Measurements from ENCODE around the gene GCC1.
"Not testable (repeated sequence)": the region's sequence is repeated elsewhere in the genome, so short reads cannot be mapped to it uniquely, and the experiment has no call there.

The GCC1 gene

DNA sequence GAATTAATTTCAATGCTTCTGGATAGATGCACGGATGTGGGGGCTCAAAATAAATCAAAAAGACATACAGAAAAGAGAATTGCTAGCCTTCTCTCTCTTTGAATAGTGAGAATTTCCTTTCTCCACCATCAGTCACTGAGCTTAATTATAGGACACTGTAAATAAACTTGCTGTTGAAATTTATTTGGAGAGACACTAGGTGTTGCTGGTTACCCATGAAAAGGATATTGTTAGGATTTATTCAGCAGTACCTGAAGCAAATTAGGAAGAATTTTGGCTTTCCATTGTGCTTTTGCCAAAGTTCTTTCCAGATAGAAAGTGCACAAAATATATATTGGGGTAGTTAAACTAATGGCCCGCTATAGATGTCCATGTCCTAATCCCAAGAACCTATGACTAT is 27.6 kb downstream of the GCC1 start:
- DNase-seq: no peak

DNA sequence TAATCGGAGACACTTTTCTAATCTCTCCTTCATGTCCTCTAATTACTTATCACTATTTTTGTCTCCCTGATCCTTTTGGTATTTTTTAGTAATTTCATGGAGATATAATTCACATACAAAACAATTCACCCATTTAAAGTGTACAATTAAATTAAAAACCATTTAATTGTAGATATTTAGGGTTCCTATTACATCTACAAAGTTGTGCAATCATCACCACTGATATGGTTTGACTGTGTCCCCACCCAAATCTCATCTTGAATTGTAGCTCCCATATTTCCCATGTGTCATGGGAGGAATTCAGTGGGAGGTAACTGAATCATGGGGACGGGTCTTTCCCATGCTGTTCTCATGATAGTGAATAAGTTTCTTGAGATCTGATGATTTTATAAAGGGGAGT is 29.0 kb downstream of the GCC1 start:
- TF ChIP-seq, protein P1, sequence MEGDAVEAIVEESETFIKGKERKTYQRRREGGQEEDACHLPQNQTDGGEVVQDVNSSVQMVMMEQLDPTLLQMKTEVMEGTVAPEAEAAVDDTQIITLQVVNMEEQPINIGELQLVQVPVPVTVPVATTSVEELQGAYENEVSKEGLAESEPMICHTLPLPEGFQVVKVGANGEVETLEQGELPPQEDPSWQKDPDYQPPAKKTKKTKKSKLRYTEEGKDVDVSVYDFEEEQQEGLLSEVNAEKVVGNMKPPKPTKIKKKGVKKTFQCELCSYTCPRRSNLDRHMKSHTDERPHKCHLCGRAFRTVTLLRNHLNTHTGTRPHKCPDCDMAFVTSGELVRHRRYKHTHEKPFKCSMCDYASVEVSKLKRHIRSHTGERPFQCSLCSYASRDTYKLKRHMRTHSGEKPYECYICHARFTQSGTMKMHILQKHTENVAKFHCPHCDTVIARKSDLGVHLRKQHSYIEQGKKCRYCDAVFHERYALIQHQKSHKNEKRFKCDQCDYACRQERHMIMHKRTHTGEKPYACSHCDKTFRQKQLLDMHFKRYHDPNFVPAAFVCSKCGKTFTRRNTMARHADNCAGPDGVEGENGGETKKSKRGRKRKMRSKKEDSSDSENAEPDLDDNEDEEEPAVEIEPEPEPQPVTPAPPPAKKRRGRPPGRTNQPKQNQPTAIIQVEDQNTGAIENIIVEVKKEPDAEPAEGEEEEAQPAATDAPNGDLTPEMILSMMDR (IDR thresholded peaks at IDR 0.05): no peak
- peaks cover 16% of the 10 kb centered on the region for H3K27me3 Mint-ChIP-seq (ENCODE audit: low read depth, poor library complexity)
- no peaks in the 10 kb centered on the region for H3K4me1 Mint-ChIP-seq
- H3K9me3 Mint-ChIP-seq: peaks cover 5% of the 10 kb centered on the region
- no peaks in the 10 kb centered on the region for H3K36me3 Mint-ChIP-seq (ENCODE audit: low read depth)
- H3K27ac Mint-ChIP-seq: no peak overlapping the region
- H3K4me3 Mint-ChIP-seq: no peak overlapping the region
- no peak for DNase-seq

More for the DNA sequence above, 27.6 kb downstream of the GCC1 start:
- Mint-ChIP-seq H3K9me3 (peaks cover 5% of the 10 kb centered on the region), H3K4me1 (no peaks in the 10 kb centered on the region), H3K36me3 (ENCODE audit: low read depth) (no peaks in the 10 kb centered on the region), H3K27me3 (ENCODE audit: low read depth, poor library complexity) (peaks cover 12% of the 10 kb centered on the region), H3K4me3 (no peak overlapping the region), H3K27ac (no peak overlapping the region)
- TF ChIP-seq, protein P1 (IDR thresholded peaks at IDR 0.05): no peak

DNA sequence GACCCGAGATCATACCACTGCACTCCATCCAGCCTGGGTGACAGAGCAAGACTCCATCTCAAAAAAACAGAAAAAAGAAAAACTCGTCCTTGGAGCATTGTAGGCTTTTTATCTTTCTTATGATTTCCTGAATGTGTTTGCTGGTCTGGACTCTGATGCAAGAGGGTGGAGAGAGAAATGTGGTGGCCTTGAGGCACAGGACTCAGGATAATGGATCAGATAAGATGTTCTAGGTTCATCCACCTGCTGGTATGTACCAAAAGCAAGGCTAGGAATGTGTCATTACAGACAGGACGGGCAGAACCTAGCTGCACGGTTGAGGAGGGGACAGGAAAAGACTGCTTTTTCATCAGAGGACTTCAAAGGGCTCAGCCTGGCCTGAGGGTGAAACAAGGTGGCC is 33.5 kb downstream of the GCC1 start:
- H3K27ac Mint-ChIP-seq: no peak overlapping the region
- H3K4me1 Mint-ChIP-seq: no peaks in the 10 kb centered on the region
- no peaks in the 10 kb centered on the region for H3K36me3 Mint-ChIP-seq (ENCODE audit: low read depth)
- H3K4me3 Mint-ChIP-seq: no peak overlapping the region
- H3K27me3 Mint-ChIP-seq (ENCODE audit: low read depth, poor library complexity): peaks cover 14% of the 10 kb centered on the region
- peaks cover 8% of the 10 kb centered on the region for H3K9me3 Mint-ChIP-seq
- DNase-seq: no peak
- TF ChIP-seq, protein P1 (IDR thresholded peaks at IDR 0.05): no peak

DNA sequence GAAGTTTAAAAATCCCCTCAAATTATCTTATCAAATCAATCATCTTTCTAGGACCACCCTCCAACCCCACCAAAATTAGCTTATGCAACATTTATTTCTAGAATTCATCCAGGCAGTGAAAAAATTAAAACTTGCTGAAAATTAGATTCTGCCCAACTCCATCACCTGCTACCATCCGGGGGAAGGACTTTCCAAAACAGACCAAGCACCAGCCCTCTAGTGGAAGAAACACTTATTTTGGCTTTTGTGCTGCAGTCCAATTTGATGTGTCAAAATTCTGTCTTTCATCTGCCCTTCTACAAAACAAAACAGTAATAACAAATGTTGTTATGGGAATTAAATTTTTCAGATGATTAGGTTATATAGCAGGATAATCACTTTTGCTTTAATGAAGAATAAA is 35.1 kb downstream of the GCC1 start:
- Mint-ChIP-seq H3K36me3 (ENCODE audit: low read depth) (no peaks in the 10 kb centered on the region), H3K27me3 (ENCODE audit: low read depth, poor library complexity) (peaks cover 12% of the 10 kb centered on the region)
- TF ChIP-seq, protein P1 (IDR thresholded peaks at IDR 0.05): peak; percentile 7

DNA sequence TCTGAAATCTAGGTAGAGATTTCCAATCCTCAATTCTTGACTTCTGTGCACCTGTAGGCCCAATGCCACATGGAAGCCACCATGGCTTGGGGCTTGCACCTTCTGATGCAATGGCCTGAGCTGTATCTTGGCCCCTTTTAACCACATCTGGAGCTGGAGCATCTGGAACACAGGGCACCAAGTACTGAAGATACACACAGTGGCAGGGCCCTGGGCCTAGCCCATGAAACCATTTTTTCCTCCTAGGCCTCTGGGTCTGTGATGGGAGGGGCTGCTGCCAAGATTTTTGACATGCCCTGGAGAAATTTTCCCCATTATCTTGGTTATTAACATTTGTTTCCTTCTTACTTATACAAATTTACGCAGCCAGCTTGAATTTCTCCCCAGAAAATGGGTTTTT is 39.1 kb downstream of the GCC1 start:
- H3K27ac Mint-ChIP-seq: no peak overlapping the region
- no peak overlapping the region for H3K4me3 Mint-ChIP-seq
- H3K9me3 Mint-ChIP-seq: peaks cover 18% of the 10 kb centered on the region
- peaks cover 17% of the 10 kb centered on the region for H3K27me3 Mint-ChIP-seq (ENCODE audit: low read depth, poor library complexity)
- TF ChIP-seq, protein P1 (IDR thresholded peaks at IDR 0.05): no peak
- no peaks in the 10 kb centered on the region for H3K4me1 Mint-ChIP-seq
- no peaks in the 10 kb centered on the region for H3K36me3 Mint-ChIP-seq (ENCODE audit: low read depth)
- DNase-seq: no peak

More for the DNA sequence above, 35.1 kb downstream of the GCC1 start:
- H3K27ac Mint-ChIP-seq: no peak overlapping the region
- H3K4me3 Mint-ChIP-seq: no peak overlapping the region
- peaks cover 15% of the 10 kb centered on the region for H3K9me3 Mint-ChIP-seq
- H3K4me1 Mint-ChIP-seq: no peaks in the 10 kb centered on the region
- DNase-seq: no peak

DNA sequence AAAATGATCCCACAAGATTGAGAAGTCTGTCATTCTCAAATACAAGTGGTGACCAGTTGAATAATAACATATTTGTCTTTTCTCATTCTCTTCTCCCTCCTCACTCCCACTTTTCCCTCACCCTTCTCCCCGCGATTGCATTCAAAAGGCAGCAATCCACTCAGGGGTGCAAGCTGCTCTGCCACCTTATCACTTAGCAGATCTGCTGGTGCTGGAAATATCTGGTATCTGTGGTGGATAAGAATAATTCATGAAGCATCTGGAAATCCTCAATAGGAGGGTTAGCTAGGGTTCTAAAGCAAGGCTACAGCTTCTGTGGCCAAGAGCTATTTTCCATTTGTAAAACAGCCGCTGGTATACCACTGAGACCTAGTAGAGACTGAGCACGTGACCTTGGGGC is 43.8 kb downstream of the GCC1 start:
- Mint-ChIP-seq H3K27me3 (ENCODE audit: low read depth, poor library complexity) (peaks cover 37% of the 10 kb centered on the region), H3K36me3 (ENCODE audit: low read depth) (no peaks in the 10 kb centered on the region), H3K4me3 (no peak overlapping the region), H3K4me1 (peaks cover 4% of the 10 kb centered on the region), H3K9me3 (peaks cover 17% of the 10 kb centered on the region), H3K27ac (no peak overlapping the region)
- DNase-seq: no peak
- TF ChIP-seq, protein P1 (IDR thresholded peaks at IDR 0.05): no peak

DNA sequence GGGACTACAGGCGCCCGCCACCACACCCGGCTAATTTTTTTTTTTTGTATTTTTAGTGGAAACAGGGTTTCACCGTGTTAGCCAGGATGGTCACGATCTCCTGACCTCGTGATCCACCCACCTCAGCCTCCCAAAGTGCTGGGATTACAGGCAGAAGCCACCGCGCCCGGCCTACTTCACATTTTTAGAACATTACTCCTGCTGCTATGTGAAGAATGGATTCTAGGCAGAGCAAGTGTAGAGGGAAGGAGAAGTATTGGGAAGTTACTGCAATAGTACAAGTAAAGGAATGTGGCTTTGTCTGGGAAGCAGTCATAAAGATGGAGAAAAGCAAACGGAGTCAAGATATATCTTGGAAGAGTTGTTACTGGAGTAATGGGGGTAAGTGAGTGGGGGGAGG is 44.9 kb downstream of the GCC1 start:
- not testable (repeated sequence) for DNase-seq; H3K4me3 Mint-ChIP-seq; H3K4me1 Mint-ChIP-seq; H3K36me3 Mint-ChIP-seq (ENCODE audit: low read depth); H3K27ac Mint-ChIP-seq
- Mint-ChIP-seq H3K9me3 (peaks cover 13% of the 10 kb centered on the region), H3K27me3 (ENCODE audit: low read depth, poor library complexity) (peaks cover 48% of the 10 kb centered on the region)

Measured in nephron progenitor cell (in vitro differentiated cells).